NCI-H526 (cell line): ENCODE data around the gene GALR1.
"Not testable (repeated sequence)": the region's sequence is repeated elsewhere in the genome, so short reads cannot be mapped to it uniquely, and the experiment has no call there.

Source experiments
- DNase-seq, 2 experiments: peaks; one replicate each; lab custom pipeline; 2025; lab: John Stamatoyannopoulos, UW

Gene GALR1, protein sequence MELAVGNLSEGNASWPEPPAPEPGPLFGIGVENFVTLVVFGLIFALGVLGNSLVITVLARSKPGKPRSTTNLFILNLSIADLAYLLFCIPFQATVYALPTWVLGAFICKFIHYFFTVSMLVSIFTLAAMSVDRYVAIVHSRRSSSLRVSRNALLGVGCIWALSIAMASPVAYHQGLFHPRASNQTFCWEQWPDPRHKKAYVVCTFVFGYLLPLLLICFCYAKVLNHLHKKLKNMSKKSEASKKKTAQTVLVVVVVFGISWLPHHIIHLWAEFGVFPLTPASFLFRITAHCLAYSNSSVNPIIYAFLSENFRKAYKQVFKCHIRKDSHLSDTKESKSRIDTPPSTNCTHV

DNA sequence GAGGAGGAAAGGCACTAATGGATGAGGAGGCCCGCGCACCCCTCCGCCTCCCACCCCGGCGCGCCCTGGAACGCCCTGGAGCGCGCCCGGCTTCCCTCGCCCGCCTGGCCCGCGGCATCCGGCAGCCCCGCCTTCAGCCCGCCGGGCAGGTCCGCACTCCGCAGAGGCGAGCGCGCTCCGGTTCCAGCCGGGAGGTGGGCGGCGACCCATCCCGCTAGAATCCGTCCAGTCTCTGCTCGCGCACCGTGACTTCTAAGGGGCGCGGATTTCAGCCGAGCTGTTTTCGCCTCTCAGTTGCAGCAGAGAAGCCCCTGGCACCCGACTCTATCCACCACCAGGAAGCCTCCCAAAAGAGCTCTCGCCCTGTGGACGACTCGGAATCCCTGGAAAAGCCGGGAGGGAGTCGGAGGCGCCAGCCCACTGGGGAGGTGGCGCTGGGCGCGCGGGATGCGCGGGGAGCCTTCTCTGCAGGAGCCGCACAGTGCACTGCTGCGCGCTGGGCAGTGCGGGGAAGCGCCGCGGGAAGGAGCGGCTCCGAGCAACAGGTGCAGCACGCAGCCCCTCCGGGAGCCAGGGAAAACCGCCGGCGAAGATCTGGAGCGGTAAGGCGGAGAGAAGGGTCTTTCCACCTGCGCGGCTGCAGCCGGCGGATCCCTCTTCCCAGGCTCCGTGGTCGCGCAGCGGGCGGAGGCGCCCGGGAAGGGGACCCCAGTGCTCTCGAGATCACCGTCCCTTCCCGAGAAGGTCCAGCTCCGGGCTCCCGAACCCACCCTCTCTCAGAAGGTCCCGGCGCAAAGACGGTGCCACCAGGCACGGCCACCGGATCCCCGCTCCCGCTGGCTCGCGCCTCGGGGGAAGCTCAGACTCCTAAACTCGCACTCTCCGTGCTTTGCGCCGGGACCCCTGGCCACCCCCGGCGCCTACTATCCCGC is at the start of gene GALR1:
GALR1 (plus strand) TSS at position 280 of the 932 bp plus-strand sequence. CDS start 701 bp downstream, outside the sequence.
- peak in 1 of 2 experiments; percentile 8 for DNase-seq

DNA sequence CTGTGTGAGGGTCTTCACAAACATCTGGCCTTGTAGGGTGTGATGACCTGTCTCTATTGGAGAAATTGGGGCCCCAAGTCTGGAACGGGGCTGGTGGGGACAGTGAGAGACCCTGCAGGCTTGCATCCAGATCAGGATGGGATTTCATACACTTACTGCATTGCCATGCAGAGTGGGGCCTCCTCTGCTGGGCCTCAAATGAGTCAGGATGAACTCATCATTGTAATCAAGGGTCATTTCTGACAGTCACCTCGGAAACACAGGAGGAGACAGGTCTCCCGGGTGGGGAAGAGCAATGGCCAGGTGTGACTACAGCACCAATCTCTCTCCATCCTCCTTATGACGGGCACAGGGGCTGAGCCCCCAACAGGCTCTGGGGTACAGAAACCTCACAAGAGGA is 48.1 kb upstream of the GALR1 start:
- no peak for DNase-seq

DNA sequence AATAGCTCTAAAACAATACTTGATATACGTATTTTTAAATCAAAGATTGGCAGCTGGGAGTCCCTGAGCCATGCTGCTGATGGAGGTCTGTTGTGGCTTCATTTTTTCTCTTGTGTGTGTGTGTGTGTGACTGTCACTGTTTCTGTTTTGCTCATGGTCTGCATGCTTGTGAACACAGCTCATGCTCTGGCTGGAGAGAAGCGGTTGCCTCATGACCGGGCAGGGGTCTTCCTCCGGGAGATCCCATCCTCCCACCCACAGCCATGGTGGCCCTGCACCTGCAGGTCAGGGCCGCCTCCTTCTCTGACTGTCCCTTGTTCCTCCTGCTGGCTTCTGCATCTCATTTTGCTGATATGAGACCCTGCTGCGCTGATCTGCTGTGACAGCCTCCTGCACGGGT is 47.3 kb upstream of the GALR1 start:
- DNase-seq, result no peak

DNA sequence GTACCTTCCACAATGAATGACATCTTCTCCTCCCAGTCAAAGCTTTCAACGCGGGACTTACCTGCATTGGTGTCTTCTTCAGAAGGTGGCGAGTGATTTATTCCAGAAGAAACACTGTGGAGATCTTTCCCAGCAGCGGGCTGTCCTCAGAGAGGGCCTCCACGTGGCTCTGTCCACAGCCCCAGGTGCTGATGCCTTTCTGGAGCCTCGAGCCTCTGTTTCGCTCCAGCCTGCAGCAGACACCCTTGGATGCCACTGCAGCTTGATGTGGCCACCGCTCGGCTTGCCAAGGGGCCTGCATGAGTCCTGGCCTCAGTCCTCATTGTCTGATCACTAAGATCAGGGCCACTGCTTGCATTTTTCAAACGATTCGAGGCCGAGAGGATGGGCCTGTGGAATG is 46.6 kb upstream of the GALR1 start:
- DNase-seq, result no peak

DNA sequence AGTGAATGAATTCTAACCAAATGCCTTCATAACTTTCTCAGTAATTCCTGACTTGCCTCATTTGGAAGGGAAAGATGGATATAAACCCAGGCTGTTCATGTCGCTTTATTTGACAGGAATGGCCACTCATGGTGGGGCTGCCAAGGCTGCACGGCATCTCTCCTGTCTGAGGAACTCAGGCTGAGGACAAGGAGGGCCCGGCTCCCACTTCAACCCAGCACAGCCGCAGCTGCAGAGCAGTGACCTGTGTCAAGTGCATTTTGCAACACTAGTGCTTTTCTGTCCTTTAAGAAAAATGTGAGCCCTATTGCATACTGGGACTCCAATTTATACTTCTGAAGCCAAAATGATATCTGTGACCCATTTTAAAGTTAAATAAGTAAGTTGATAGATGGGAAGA is 45.8 kb upstream of the GALR1 start:
- no peak for DNase-seq

DNA sequence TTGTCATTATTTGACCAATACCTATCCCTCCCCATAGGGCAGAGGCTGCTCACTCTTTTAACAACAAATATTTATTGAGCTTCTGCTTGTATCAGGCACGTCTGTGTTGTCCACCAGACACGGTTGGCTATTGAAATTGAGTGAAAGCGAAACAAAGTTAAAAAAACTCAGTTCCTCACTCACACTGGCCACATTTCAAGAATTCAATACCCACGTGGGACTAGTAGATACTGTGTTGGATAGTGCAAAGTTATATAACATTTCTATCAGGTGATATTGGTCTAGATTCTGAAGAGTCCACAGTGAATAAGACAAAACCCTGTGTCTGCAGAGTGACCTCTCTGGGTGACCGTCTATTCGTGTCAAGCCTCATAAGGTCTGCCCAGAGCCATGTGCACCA is 43.9 kb upstream of the GALR1 start:
- no peak for DNase-seq

DNA sequence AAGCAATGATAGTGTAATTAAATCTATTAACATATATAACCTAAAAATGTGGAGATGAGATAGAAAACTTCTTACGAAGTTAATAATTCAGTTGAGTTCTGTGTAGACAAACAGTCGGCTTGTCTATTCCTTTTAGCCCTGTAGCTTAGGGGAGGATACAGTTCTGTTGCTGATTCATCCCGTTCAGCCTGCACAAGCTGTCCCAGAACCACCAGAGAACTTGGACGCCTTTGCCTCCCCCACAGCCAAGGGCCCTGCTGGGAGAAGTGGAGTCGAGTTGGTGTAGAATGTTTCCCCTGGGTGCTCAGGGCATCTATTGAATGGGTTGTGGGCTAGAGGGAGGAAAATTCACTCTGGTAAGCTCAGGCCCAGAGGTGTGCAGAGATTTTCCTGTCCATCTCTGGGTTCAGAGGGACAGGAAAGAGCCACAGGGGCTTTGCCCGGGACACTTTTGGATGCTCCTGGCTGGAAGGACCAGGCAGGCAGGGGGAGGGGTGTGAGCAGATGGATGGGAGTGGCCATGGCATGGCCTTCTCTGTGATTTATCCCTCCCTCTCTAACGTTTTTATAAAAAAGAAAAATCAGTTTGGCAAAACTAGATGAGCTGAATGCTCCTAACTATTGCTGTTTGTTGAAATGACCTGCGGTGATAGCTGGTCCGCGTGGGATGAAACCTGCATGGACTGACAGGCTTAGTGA is 42.8 kb upstream of the GALR1 start:
- no peak for DNase-seq

DNA sequence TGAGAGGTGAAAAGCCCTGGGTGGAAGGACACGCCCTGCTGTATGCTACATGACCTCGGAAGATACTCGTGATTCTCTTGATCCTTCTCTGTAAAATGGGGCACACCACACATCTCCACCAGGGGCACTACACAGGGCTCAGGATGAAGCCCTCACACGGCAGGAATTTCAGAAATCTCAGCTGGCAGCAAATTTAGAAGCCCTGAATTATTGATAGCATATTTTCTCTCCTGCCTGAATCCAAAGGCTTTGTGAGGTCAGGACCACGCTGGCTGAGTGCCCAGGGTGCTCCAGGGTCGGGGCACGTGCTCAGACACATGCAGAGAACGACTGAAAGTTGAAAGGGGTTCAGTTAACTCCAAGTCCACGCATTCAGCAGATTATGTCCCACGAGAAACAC is 42.1 kb upstream of the GALR1 start:
- peak in 1 of 2 experiments; percentile 21 for DNase-seq

DNA sequence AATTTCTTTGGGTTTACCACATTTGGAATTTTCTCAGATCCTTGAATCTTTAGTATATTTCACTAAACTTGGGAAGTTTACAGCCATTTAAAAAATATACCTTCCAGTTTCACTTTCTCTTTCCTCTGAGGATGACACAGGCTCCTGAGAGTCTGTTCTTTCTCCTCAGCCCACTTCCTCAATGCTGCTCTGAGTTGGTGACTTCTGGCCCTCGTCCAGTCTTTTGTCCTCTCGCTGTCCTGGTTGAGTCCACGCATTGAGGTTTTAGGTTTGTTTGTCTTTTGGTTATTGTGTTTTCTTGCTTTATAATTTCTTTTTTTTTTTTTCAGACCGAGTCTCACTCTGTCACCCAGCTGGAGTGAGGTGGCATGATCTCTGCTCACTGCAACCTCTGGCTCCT is 40.7 kb upstream of the GALR1 start:
- no peak for DNase-seq

DNA sequence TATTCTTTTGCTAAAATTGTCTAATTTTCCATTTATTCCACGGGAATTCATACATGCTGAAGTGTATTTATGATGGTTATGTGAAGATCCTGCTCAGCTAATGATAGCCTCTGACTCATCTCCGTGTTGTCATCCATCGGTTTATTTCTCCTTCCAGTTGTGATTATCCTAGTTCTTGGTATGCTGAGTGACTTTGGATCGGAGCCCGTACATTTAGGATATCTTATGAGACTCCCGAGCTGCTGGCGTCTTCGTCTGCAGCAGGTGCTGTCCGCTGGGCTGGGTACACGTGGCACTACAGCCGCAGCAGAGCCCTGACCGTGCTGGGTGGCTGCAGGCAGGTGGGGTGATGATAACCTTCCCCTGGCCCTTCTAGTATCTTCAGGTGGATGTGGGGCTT is 40.1 kb upstream of the GALR1 start:
- DNase-seq, result no peak

DNA sequence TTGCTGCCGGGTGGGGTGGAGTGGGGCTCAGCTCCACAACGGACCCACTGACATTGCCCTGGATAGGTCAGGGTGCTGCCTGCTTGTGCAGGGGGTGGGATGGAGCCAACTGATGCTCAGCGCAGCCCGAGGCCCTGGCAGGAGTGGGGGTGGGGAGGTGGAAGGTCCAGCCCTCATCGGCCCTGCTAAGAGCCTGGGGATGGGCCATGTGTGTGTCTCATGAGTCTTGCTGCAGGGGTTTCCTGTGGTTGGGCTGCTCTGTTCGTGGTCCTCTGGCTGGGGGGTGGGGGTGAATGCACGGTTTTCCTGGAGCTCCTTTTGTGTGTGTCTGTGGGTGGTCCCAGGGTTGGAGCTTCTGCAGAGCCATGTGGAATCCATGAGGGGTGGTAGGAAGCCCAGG is 39.4 kb upstream of the GALR1 start:
- no peak for DNase-seq

DNA sequence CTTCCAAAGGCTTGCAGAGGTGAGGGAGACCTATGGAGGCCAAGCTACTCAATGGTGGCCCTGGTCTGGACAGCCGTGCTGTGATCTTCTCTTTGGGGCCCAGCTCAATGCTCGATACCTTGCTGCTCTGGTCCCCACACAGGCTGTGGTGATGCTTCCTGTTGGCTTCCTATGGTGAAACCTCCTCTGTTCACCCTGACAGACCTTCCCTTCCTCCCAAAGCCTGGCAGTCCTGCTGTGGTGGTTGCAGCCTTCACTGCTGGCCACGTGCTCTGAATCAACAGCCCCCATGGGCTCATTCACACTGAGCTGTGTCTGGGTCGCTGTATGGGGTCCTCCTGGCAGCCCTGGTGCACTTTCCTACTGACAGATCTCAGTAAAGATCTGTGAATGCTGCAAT is 31.0 kb upstream of the GALR1 start:
- no peak for DNase-seq

DNA sequence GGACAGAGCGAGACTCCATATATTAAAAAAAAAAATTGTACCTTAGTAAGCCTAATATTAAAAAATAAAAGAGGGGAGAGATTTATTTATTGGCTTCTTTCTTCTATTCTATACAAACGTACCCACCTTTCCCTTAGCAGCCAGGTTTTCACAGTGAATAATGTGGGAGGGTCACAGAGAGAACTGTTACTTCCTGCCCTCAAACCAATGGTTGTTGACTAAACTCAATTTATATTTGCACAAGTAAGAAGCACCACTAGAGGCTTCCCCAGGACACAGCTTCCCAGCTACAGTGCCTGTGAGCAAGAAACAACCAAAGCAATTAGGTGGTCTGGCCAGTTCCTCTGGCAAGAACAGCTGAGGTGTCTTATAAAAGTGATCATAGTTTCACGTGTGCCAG is 28.9 kb upstream of the GALR1 start:
- no peak for DNase-seq

DNA sequence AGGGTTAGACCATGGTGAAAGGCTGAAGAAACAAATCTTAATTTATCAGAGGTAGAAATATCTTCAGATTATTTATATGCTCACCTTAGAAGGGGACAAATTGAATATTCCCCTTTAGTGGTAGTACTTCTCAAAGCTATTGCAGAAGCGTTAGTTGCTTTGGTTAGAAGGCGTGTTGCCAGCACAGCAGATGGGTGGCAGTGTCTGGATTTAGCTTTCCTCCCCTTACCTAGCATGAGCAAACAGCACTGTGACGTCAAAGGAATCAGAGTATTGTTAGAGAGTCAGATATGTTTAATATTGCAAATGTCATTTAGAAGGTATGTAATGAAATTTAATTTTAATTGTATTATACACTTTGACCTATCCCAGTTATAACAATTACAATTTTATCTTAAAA is 27.2 kb upstream of the GALR1 start:
- DNase-seq, result no peak

DNA sequence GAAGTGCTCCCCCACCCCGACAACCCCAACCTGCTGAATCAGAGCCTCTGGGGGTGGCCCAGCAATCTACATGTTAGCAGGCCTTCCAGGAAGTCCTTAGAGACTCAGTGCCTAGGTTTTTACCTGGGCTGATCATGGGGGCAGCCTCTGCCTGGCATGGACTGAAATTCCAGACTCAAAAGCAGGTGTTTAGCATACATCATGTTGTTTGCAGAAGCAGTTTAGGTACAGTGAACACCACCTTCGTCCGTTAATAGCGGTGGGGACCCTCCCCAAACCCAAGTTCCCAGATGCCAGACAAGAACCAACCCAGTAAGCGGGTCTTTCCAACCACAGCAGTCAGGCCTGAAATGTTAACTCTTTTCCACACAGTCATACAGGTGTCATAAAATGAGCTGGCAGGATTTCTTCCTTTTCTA is 26.4 kb upstream of the GALR1 start:
- no peak for DNase-seq

DNA sequence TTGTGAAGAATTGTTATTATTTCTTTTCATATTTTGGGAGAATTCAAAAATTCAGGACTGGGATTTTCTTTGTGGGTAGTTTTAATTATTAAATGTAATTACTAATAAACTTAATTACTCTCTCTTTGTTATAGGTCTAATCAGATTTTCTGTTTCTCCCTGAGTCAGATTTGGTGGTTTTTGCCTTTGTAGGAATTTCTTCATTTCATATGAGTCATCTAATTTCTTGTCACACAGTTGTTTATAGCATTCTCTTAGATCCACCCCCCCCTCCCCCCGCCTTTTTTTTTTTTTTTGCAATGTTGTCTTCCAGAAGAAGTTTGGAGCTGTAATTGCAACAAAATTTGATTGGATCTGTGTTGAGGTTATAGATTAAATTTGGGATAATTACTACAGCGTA is 26.0 kb upstream of the GALR1 start:
- no peak for DNase-seq

DNA sequence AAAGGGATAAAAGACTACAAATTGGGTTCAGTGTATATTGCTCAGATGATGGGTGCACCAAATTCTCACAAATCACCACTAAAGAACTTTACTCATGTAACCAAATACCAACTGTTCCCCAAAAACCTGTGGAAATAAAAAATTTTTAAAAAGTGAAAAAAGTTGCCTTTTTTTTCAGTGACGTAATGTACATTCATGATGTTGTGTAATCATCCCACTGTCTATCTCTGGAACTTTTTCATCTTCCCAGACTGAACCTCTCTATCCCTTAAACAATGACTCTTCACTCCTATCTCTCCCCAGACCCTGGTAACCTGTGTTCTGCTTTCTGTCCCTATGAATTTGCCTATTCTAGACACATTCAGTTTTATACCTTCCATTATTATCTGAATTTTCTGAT is 19.0 kb upstream of the GALR1 start:
- no peak for DNase-seq

DNA sequence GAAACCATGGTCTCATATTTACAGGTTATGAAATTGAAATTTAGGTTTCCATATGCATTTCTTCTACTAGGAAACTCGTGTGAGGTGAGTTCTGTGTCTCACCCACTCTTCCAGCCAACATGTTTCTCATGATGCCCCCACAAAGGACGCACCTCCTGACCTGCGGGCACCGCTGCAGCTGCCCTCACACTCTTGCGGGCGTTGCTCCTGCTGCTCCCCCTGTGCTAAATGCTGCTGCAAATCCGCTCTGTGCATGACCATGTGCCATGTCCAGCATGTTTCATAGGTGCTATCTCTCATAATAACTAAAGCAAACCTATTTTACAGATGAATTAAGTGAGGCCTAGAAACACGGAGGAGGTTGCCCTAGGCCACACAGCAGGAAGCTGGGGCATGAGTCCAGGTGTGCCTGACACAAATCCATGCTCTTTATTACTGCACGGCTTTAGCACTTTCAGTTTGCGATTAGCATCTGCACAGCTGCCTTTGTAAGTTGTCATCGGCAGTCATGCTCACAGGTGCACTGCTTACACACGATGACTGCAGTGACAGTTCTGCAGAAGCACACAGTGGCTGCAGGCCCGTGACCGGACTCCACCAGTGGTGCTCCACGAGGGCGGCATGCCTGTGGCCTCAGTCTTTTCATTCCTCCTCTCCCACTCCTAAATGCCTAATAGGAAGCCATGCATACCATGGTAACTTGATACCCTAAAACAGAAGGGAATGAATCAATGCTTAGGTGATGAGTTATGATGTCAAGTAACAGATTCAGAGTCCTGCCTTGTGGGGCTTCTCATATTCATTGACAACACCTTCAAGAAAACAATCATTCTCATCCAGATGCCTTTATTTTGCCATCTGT is 14.9 kb upstream of the GALR1 start:
- DNase-seq, result no peak

DNA sequence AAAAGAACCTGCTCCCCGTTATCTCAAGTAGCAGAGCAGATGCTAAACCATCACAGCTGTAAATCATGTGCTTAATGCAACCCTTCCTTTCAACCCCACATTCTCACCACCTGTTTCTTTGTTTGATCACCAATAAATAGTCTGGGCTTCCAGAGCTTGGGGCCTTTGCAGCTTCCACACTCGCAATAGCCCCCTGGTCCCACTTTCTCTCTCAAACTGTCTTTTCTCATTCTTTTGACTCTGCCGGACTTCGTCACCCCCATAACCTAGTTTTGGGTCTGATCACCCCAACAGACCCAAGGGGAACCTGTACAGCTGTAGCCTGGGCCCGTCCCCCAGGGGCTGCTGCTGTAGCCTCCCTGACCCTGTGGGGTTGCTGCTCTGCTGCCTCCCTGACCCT is 10.4 kb upstream of the GALR1 start:
- not testable (repeated sequence) for DNase-seq

DNA sequence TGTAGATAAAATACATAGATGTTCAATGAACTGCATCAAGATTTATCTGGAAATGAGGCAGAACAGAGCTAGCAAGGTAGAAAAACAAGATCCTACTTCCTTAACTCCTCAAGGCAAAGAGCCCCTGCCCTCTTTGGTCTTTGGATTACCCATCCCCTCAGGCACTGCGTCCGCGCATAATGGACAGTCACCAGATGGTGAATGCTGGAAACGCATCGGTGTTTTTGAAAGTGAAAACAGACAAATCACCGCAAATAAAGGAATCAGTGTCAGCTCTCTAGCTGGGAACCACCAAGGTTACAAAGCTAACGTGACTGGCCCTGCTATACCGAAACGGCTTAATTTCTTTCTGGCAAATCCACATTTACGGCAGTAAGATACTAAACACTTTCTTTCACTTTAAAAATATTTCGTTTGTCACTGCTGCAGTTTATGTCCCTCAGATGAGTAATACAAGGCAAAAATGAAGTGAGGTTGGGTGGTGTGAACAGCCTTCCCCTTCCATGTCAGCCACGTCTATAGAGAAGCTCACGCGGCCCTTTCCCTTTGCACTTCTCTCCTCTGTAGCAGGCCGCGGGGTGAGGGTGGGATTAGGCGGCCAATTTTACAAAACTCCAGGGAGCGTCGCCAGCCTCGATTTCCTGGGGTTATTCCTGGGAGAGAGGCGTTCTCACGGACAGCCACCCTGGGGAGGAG is 627 bp upstream of the GALR1 start:
- no peak for DNase-seq

DNA sequence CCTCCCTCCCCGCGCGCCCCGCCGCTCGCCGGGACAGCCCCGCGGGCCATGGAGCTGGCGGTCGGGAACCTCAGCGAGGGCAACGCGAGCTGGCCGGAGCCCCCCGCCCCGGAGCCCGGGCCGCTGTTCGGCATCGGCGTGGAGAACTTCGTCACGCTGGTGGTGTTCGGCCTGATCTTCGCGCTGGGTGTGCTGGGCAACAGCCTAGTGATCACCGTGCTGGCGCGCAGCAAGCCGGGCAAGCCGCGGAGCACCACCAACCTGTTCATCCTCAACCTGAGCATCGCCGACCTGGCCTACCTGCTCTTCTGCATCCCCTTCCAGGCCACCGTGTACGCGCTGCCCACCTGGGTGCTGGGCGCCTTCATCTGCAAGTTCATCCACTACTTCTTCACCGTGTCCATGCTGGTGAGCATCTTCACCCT is 865 bp downstream of the GALR1 start:
- no peak for DNase-seq
